WTC11 (cell line): ENCODE measurements around the gene CDH7.

Source experiments
- FOXP1 ChIP-seq: sonication (generic); formaldehyde crosslinking; IDR thresholded peaks from 2 replicates; pipeline ENCODE4 v1.8.0; 2022; ENCODE audit warnings: missing genetic modification reagents, mild to moderate bottlenecking, moderate library complexity, borderline replicate concordance
- IRF2 ChIP-seq: sonication (generic); formaldehyde crosslinking; IDR thresholded peaks from 2 replicates; pipeline ENCODE4 v1.8.0; 2022; ENCODE audit warnings: low read depth, missing genetic modification reagents, borderline replicate concordance
- JUN ChIP-seq: sonication (generic); formaldehyde crosslinking; IDR thresholded peaks from 2 replicates; pipeline ENCODE4 v1.8.0; 2023; ENCODE audit warnings: mild to moderate bottlenecking, missing genetic modification reagents
- NFYB ChIP-seq: sonication (generic); formaldehyde crosslinking; conservative IDR thresholded peaks from 2 replicates; pipeline ENCODE4 v1.8.0; 2022; ENCODE audit warnings: low read depth, missing genetic modification reagents
- RELA ChIP-seq: sonication (generic); formaldehyde crosslinking; IDR thresholded peaks from 2 replicates; pipeline ENCODE4 v1.8.1; 2022; ENCODE audit warnings: missing genetic modification reagents, mild to moderate bottlenecking, borderline replicate concordance
- SP1 ChIP-seq: sonication (generic); formaldehyde crosslinking; conservative IDR thresholded peaks from 2 replicates; pipeline ENCODE4 v1.8.1; 2022; ENCODE audit warnings: missing genetic modification reagents
- ZNF219 ChIP-seq: sonication (generic); formaldehyde crosslinking; IDR thresholded peaks from 2 replicates; pipeline ENCODE4 v1.8.0; 2023; ENCODE audit warnings: missing genetic modification reagents, mild to moderate bottlenecking, borderline replicate concordance
- ZNF263 ChIP-seq: sonication (generic); formaldehyde crosslinking; IDR thresholded peaks from 2 replicates; pipeline ENCODE4 v1.8.1; 2022; ENCODE audit warnings: low read depth, mild to moderate bottlenecking, moderate library complexity, missing genetic modification reagents
- TF ChIP-seq, protein P1 (sequence below): sonication (generic); formaldehyde crosslinking; IDR thresholded peaks from 2 replicates; pipeline ENCODE4 v1.8.1; 2023; ENCODE audit warnings: mild to moderate bottlenecking, moderate library complexity, missing genetic modification reagents
- TF ChIP-seq, protein P2 (sequence below): fragments of 200-600 bp; IDR thresholded peaks from 2 replicates; pipeline ENCODE4 v1.8.0; 2022; ENCODE audit warnings: antibody characterized with exemption
- TF ChIP-seq, protein P3 (sequence below): sonication (generic); formaldehyde crosslinking; IDR thresholded peaks from 2 replicates; pipeline ENCODE4 v1.8.0; 2022; ENCODE audit warnings: mild to moderate bottlenecking, missing genetic modification reagents
- TF ChIP-seq, protein P4 (sequence below): sonication (generic); formaldehyde crosslinking; conservative IDR thresholded peaks from 2 replicates; pipeline ENCODE4 v1.8.1; 2022; ENCODE audit warnings: mild to moderate bottlenecking, missing genetic modification reagents

DNA sequence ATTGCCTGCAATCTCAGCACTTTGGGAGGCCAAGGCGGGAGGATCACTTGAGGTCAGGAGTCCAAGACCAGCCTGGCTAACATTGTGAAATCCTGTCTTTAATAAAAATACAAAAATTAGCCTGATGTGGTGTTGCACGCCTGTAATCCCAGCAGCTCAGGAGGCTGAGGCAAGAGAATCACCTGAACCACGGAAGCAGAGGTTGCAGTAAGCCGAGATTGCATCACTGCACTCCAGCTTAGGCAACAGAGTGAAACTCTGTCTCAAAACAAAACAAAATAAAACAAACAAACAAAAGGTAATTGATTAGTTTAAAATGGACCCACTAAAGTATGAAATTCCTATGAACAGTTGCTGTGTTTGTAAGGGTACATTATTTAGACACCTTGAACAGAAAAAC, 39.8 kb downstream of the CDH7 start:
- TF ChIP-seq, protein P1, sequence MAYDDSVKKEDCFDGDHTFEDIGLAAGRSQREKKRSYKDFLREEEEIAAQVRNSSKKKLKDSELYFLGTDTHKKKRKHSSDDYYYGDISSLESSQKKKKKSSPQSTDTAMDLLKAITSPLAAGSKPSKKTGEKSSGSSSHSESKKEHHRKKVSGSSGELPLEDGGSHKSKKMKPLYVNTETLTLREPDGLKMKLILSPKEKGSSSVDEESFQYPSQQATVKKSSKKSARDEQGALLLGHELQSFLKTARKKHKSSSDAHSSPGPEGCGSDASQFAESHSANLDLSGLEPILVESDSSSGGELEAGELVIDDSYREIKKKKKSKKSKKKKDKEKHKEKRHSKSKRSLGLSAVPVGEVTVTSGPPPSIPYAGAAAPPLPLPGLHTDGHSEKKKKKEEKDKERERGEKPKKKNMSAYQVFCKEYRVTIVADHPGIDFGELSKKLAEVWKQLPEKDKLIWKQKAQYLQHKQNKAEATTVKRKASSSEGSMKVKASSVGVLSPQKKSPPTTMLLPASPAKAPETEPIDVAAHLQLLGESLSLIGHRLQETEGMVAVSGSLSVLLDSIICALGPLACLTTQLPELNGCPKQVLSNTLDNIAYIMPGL, result no peak
- no peak for TF ChIP-seq NFYB (CRISPR knock-in tag)
- TF ChIP-seq, protein P2, sequence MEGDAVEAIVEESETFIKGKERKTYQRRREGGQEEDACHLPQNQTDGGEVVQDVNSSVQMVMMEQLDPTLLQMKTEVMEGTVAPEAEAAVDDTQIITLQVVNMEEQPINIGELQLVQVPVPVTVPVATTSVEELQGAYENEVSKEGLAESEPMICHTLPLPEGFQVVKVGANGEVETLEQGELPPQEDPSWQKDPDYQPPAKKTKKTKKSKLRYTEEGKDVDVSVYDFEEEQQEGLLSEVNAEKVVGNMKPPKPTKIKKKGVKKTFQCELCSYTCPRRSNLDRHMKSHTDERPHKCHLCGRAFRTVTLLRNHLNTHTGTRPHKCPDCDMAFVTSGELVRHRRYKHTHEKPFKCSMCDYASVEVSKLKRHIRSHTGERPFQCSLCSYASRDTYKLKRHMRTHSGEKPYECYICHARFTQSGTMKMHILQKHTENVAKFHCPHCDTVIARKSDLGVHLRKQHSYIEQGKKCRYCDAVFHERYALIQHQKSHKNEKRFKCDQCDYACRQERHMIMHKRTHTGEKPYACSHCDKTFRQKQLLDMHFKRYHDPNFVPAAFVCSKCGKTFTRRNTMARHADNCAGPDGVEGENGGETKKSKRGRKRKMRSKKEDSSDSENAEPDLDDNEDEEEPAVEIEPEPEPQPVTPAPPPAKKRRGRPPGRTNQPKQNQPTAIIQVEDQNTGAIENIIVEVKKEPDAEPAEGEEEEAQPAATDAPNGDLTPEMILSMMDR, result no peak
- no peak for TF ChIP-seq IRF2 (CRISPR knock-in tag)
- TF ChIP-seq ZNF219 (CRISPR knock-in tag), result no peak
- TF ChIP-seq, protein P3, sequence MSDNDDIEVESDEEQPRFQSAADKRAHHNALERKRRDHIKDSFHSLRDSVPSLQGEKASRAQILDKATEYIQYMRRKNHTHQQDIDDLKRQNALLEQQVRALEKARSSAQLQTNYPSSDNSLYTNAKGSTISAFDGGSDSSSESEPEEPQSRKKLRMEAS (CRISPR knock-in tag), result no peak
- TF ChIP-seq, protein P4, sequence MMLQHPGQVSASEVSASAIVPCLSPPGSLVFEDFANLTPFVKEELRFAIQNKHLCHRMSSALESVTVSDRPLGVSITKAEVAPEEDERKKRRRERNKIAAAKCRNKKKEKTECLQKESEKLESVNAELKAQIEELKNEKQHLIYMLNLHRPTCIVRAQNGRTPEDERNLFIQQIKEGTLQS, result no peak
- TF ChIP-seq RELA (CRISPR knock-in tag), result no peak
- no peak for TF ChIP-seq JUN (CRISPR knock-in tag)
- no peak for TF ChIP-seq FOXP1
- no peak for TF ChIP-seq SP1
- TF ChIP-seq ZNF263 (CRISPR knock-in tag), result no peak
